ENCODE measurements around the gene TRIM60.
"Not testable (repeated sequence)": the region's sequence is repeated elsewhere in the genome, so short reads cannot be mapped to it uniquely, and the experiment has no call there.

The TRIM60 gene

DNA sequence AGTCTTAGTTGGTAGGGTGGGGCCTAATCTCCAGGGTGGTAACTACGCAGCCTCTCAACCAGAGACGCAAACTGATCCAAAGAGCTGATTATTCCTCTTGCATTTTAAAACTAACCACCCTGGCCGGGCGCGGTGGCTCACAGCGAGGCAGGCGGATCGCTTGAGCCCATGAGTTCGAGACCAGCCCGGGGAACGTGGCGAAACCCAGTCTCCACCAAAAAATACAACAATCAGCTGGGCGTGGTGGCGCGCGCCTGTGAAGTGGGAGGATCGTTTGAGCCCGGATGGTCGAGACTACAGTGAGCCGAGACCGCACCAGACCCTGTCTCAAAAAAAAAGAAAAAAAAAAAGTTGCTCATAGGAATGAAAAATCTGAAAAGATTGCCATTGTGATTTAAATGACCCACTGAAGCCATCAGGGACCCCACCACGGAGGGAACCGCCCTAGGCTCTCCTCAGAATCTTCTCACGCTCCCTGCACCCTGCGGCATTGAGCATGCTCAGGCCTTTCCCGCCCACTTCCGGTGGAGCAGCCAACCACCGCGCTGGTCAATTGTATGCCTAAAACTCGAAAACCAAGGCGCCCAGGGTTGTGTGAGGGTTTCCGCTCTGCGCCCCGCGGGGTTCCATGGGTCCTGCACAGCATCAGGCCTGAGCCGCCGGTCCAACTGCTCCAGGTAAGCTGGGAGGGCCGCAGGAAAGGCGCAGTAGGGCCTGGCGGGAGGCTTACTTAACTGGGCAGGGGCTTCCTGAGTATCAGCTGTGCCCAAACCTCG is at the start of gene TRIM60:
TRIM60 (plus strand) TSS at position 564 of the 776 bp plus-strand sequence. CDS start 8,074 bp downstream, outside the sequence.
- DNase-seq: no peak

DNA sequence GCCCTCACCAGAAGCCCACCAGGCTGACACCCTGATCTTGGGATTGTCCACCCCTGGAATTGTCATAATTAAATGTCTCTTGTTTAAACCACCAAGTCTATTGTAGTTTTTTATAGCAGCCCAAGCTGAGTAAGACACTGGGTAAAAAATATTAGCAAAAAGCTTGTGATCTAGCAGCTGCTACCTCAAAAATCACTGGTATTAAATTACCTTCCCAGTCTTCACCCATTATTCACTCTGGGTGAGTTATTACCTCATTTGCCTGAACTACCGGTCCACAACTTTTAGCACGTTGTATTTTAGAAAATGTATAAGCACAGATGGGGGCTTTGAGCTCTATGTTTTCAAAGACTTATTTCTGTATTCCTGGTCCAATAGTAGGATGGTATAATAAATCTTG is 42.3 kb upstream of the TRIM60 start:
- DNase-seq: no peak

DNA sequence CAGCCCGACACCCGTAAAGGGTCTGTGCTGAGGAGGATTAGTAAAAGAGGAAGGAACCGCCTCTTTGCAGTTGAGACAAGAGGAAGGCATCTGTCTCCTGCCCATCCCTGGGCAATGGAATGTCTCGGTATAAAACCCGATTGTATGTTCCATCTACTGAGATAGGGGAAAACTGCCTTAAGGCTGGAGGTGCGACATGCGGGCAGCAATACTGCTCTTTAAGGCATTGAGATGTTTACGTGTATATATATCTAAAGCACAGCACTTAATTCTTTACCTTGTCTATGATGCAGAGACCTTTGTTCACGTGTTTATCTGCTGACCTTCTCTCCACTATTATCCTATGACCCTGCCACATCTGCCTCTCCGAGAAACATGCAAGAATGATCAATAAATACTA is 41.0 kb upstream of the TRIM60 start:
- not testable (repeated sequence) for DNase-seq

DNA sequence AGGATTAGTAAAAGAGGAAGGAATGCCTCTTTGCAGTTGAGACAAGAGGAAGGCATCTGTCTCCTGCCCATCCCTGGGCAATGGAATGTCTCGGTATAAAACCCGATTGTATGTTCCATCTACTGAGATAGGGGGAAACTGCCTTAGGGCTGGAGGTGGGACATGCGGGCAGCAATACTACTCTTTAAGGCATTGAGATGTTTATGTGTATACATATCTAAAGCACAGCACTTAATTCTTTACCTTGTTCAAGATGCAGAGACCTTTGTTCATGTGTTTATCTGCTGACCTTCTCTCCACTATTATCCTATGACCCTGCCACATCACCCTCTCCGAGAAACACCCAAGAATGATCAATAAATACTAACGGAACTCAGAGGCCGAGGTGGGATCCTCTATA is 35.7 kb upstream of the TRIM60 start:
- DNase-seq: not testable (repeated sequence)

DNA sequence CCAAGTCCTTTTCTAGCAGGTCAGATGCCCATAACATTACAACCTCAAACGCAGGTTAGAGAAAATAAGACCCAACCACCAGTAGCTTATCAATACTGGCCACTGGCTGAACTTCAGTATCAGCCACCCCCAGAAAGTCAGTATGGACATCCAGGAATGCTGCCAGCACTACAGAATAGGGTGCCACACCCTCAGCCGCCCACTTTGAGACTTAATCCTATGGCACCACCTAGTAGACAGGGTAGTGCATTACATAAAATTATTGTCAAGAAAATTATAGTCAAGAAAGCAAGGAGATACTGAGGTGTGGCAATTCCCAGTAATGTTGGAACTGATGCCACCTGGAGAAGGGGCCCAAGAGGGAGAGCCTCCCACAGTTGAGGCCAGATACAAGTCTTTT is 34.5 kb upstream of the TRIM60 start:
- DNase-seq: no peak

DNA sequence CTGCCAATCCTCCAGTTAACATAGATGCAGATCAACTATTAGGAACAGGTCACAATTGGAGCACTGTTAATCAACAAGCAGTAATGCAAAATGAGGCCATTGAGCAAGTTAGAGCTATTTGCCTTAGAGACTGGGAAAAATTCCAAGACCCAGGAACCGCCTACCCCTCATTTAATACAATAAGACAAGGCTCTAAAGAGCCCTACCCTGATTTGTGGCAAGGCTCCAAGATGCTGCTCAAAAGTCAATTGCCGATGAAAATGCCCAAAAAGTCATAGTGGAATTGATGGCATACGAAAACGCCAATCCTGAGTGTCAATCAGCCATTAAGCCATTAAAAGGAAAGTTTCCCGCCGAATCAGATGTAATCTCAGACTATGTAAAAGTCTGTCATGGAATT is 33.9 kb upstream of the TRIM60 start:
- DNase-seq: no peak

DNA sequence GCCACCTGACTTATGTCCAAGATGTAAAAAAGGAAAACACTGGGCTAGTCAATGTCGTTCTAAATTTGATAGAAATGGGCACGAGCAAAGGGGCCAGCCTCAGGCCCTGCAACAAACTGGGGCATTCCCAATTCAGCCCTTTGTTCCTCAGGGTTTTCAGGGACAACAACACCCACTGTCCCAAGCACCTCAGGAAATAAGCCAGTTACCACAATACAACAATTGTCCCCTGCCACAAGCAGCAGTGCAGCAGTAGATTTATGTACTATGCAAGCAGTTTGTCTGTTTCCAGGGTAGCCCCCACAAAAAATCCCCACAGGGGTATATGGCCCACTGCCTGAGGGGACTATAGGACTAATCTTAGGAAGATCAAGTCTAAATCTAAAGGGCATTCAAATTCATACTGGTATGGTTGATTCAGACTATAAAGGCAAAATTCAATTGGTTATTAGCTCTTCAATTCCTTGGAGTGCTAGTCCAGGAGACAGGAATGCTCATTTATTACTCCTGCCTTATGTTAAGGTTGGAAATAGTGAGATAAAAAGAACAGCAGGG is 33.2 kb upstream of the TRIM60 start:
- not testable (repeated sequence) for DNase-seq

DNA sequence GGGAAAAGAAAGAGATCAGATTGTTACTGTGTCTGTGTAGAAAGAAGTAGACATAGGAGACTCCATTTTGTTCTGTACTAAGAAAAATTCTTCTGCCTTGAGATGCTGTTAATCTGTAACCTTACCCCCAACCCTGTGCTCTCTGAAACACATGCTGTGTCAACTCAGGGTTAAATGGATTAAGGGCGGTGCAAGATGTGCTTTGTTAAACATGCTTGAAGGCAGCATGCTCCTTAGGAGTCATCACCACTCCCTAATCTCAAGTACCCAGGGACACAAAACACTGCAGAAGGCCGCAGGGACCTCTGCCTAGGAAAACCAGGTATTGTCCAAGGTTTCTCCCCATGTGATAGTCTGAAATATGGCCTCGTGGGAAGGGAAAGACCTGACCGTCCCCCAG is 29.8 kb upstream of the TRIM60 start:
- not testable (repeated sequence) for DNase-seq

DNA sequence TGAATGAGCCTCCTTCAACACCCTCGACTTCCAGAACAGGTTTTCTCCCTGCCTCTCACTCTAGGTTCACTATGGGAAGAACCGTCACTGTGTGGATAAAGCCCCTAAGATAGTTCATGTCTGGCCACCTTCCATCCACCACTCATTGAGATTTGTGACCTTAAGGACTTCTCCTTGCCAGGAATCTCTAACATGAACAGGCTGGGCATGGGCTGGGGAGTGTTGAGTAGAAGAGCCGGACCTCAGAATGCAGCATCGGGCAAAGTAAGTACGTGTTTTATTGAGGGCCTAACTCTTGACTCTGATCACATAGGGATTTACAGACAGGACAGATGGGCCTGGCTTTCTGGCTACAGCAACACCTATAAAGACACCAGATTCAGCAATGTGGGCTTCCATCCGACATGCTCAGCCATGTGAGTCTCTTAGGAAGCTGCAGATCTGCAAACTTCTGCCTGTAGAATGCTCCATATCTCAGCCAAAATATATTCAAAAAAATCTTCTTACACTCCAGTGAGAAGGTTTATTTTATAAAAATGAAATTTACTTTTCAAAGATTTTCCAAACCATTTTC is 26.4 kb upstream of the TRIM60 start:
- DNase-seq: no peak

DNA sequence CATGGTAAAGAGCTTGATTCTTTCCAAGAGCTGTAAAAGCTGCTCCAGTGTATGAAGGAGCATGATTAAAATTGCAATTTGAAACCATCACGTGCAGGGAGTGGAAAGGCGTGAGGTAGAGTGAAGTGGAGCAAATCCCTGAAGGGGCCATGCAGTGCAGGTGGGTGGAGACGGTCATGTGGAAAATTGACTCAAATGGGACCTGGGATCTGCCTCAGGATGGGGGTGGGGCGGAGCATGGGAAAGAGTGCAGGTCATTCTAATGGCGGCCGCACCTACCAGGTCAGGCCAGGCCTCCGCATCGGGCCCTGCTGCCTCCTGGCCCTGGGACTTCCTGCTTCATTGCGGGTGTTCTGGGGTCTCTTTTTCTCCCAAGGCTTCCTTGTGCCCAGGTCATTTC is 25.3 kb upstream of the TRIM60 start:
- DNase-seq: no peak

DNA sequence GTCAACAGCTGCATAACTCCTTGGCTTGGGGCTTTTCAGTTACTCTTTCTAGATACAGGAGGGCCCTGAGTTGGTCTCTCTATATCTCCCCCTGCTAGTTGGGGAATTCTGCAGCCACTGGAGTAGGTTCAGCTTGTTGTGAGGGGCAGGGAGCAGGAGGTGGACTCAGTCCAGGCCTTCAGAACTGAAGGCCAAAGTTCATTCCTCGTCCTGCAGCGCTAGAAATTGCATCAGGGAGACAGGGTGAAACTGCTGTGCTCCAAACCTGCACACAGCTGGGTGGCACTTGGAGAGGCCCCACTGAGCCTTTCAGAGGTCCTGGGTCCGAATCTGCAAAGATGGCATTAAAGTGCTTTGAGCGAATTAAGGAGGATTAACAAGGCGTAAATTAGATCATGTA is 24.9 kb upstream of the TRIM60 start:
- no peak for DNase-seq

DNA sequence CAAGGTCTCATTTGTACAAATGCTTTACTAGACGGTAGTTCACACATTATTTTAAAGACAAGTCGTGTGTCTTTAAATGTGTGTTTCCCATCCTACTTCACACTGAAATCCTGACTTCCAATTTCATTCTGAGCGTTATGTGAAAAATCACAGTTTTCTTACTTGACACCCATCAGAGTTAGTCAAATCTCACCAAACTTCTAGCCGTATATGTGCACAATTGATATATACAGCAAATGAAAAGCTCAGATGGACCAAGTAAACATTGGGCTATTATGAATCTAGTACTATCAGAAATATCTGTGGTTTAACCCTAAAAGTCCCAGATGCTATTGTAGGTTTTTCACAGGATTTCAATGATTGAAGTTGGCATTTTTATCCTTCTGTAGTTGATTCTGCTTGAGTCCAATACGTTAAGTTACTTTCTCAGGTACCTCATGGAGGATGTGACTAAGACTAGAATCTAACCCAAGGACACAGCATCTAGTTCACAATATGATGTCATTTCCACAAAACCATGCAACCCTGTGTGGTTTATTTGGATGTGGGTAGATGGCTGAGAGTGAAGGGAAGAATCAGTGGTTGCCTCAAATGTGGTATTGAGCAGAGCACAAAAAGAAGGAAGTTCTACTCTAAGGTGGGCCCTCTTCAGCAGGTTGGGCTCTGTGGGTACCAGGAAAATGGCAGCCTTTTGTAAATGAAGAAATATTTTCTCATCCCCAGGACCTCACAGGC is 22.1 kb upstream of the TRIM60 start:
- no peak for DNase-seq

DNA sequence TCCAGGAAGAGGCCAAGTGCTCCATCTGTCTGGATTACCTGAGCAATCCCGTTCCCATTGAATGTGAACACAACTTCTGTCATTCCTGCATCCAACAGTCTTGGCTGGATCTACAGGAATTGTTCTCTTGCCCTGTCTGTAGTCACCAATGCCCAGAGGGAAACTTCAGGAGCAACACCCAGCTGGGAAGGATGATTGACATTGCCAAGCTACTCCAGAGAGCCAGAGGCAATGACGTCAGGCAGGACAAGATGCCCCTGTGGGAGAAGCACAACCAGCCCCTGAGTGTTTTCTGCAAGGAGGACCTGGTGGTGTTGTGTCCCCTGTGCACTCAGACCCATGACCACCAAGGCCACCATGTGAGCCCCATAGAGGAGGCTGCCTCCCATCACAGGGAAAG is 21.3 kb upstream of the TRIM60 start:
- no peak for DNase-seq

DNA sequence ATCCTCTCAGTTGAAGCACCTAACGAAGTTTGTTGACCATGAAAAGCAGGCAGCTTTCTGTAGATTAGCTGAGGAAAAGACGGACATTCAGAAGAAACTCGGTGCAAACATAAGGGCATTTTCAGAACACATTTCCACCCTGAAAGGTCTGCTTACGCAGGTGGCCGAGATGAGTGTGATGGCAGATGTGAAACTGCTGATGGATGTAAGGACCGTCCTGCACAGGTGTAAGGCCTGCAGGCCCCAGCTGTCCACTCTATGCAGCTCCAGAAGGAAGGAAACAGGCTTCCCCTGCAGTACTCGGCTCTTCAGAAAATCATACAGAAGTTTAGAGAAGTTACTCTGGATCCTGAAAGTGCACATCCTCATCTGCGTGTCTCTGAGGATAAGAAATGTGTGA is 20.8 kb upstream of the TRIM60 start:
- no peak for DNase-seq

DNA sequence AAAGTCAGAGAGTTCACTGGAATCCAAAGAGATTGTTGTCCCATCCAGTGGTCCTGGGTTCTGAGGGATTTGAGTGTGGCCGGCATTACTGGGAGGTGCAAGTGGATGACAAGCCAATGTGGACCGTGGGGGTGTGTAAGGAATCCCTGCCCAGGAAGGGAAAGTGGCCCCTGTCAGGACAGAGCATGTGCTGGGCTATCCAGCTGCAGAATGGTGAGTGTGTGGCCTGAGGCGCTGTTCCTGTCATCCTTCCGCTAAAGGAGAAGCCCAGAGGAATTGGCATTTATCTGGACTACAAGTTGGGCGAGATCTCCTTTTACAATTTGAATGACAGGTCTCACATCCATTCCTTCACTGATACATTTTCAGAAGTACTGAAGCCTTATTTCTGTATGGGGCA is 20.4 kb upstream of the TRIM60 start:
- DNase-seq: no peak

DNA sequence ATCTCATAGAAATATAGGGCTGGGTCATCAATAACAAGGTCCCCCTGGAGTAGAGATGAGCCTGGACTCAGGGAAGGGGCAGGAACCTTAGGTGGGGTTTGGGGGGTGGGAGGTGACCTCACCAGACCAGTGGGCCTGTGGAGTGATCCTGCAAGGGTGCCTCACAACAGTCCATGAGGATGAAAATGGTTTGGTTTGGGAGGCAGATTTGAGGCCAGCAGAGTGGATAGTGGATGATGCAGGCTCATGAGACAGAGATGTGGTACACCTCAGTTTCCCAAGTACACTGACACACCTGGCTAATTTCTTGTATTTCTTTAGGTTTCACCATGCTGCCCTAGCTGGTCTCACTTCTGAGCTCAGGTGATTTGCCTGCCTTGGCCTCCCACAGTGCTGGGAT is 18.1 kb upstream of the TRIM60 start:
- DNase-seq: no peak

DNA sequence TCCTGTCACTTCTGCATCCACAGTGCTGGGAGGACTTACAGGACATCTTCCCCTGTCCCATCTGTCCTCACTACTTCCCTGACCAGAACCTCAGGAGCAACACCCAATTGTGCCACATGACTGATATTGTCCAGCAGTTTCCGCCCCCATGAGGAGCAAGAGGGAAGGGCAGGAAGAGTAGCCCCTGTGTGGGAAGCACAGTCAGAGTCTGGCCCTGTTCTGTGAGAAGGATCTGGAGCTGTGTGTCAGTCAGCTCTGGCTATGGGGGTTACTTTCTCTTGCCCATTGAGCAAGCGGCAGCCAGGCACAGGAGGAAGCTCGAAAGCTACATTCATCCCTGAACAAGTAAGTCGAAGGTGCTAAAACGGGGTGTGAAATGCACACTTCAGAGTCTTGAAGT is 14.8 kb upstream of the TRIM60 start:
- DNase-seq: no peak

DNA sequence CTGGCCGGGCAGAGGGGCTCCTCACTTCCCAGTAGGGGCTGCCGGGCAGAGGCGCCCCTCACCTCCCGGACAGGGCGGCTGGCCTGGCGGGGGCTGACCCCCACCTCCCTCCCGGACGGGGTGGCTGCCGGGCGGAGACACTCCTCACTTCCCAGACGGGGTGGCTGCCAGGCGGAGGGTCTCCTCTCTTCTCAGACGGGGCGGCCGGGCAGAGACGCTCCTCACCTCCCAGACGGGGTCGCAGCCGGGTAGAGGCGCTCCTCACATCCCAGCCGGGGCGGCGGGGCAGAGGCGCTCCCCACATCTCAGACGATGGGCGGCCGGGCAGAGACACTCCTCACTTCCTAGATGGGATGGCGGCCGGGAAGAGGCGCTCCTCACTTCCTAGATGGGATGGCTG is 11.8 kb upstream of the TRIM60 start:
- not testable (repeated sequence) for DNase-seq

DNA sequence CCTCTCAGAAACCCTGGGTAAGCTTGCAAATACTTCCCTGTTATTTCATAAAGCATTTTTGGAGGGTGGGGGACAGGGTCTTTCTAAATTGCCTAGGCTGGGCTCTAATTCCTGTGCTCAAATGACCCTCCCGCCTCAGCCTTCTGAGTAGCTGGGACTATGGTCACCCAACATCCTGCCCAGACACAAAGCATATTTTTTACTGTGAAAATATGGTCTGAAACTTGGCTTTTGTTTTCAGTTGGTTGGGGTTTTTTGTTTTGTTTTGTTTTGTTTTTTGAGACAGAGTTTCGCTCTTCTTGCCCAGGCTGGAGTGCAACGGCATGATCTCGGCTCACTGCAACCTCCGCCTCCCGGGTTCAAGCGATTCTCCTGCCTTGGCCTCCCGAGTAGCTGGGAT is 6.0 kb upstream of the TRIM60 start:
- not testable (repeated sequence) for DNase-seq

DNA sequence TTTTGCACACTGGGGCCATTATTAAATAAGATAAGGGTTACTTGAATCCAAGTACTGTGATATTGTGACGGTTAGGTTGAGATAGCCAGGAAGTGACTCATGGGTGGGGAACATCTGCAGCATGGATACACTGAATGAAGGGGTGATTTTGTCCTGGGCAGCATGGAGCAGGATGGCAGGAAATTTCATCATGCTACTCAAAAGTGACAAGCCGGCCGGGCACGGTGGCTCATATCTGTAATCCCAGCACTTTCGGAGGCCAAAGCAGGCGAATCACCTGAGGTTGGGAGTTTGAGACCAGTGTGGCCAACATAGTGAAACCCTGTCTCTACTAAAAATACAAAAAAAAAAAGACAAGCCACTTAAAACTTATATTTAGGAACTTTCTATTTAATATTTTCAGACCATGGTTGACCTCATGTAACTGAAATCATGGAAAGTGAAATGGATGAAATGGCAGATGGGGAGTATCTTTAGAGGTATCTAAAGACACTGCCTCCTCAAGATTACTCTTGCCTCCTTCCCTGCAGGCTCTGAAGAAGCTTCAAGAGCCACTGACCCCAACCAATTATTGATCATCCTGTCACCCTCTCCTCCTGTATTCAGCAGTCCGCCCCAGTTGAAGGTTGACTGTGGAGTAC is 3.9 kb upstream of the TRIM60 start:
- DNase-seq: no peak

DNA sequence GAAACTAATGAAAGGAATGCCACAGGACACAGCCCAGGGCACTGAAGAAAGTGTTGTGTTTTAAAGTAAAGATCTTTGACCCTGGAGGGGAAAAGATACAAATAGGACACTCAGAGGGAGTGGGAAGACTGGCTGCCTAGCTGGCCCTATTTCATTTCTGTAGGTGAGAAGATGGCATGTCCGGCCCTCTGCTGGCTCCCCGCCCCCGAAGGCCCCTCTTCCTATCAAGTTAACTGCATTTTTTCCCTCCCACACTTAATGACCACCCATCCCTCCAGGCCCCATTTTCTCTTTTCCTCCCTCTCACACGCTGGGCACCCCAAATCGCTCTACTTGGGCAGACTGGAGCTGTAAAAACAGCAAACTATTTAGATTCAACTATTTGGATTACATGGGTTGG is 16.4 kb downstream of the TRIM60 start:
- no peak for DNase-seq

DNA sequence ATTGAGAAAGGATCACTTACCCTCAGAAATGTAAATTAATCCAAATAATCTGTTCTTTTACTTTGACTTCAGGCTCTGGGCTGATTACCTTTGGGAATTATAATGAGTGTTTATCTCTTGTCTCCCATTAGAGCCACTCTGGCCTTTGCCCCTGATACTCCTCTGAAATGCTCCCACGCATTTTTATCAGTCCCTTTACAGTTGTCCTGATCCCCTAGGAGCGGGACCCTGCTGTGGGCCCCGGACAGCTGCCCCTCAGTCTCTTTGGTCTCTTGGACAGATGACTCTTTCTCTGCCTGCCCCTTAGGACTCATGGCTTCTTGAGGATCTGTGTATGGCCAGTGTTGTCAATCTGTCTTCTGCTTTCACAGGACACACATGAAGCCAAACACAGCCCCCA is 20.8 kb downstream of the TRIM60 start:
- DNase-seq: no peak

DNA sequence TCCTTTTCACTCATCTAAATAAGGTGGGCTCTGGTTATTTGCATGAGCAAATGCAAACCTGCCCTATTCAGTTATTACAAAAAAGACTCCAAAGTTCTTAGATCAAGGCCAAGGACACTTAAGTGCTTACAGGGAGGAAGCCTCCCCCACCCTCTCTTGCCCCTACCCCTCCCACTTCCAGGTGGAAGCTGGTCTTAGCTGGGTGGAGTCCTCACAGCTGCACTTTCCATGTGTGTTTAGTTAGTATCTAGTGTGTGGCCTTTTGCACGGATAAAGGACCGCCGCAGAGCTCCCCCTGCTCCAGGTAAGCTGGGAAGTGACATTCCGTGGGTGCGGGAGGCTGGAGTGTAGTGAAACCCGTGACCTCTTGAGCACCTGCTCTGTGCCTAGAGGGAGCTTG is 21.8 kb downstream of the TRIM60 start, which contains the start of gene TRIM75:
TRIM75 (plus strand) TSS at position 222 of the 400 bp plus-strand sequence. CDS start 5,282 bp downstream, outside the sequence.
- no peak for DNase-seq

Data from CD4-positive, alpha-beta T cell treated with Interferon alpha-2 for 1 hour (primary cell).